ENCODE measurements around the gene ATG14.

- TF ChIP-seq CTCF (conservative IDR thresholded peaks at IDR 0.05; ENCODE audit: low read depth in 2 of 2) (no peak), EZH2 (IDR thresholded peaks at IDR 0.05; ENCODE audit: low read depth, unreplicated experiment) (no peak), CREB1 (CRISPR knock-in tag; IDR thresholded peaks at IDR 0.05; ENCODE audit: low read depth) (no peak), NANOG (IDR thresholded peaks at IDR 0.05; ENCODE audit: borderline replicate concordance) (no peak), JUNB (IDR thresholded peaks at IDR 0.05; ENCODE audit: unreplicated experiment) (no peak), EZH2phosphoT487 (IDR thresholded peaks at IDR 0.05; ENCODE audit: unreplicated experiment) (no peak), POLR2AphosphoS5 (IDR thresholded peaks at IDR 0.05; ENCODE audit: low read depth) (no peak), ZNF331 (CRISPR knock-in tag; IDR thresholded peaks at IDR 0.05; ENCODE audit: low read depth) (no peak)
- TF ChIP-seq, protein P1, sequence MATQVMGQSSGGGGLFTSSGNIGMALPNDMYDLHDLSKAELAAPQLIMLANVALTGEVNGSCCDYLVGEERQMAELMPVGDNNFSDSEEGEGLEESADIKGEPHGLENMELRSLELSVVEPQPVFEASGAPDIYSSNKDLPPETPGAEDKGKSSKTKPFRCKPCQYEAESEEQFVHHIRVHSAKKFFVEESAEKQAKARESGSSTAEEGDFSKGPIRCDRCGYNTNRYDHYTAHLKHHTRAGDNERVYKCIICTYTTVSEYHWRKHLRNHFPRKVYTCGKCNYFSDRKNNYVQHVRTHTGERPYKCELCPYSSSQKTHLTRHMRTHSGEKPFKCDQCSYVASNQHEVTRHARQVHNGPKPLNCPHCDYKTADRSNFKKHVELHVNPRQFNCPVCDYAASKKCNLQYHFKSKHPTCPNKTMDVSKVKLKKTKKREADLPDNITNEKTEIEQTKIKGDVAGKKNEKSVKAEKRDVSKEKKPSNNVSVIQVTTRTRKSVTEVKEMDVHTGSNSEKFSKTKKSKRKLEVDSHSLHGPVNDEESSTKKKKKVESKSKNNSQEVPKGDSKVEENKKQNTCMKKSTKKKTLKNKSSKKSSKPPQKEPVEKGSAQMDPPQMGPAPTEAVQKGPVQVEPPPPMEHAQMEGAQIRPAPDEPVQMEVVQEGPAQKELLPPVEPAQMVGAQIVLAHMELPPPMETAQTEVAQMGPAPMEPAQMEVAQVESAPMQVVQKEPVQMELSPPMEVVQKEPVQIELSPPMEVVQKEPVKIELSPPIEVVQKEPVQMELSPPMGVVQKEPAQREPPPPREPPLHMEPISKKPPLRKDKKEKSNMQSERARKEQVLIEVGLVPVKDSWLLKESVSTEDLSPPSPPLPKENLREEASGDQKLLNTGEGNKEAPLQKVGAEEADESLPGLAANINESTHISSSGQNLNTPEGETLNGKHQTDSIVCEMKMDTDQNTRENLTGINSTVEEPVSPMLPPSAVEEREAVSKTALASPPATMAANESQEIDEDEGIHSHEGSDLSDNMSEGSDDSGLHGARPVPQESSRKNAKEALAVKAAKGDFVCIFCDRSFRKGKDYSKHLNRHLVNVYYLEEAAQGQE (IDR thresholded peaks at IDR 0.05; ENCODE audit: unreplicated experiment) = no peak
- TF ChIP-seq, protein P2, sequence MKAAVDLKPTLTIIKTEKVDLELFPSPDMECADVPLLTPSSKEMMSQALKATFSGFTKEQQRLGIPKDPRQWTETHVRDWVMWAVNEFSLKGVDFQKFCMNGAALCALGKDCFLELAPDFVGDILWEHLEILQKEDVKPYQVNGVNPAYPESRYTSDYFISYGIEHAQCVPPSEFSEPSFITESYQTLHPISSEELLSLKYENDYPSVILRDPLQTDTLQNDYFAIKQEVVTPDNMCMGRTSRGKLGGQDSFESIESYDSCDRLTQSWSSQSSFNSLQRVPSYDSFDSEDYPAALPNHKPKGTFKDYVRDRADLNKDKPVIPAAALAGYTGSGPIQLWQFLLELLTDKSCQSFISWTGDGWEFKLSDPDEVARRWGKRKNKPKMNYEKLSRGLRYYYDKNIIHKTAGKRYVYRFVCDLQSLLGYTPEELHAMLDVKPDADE (IDR thresholded peaks at IDR 0.05) = no peak
Measured at GRCh38 chr14:55386037-55386808, 25.4 kb downstream of the ATG14 start.

Data from GM23338 (cell line).